NCI-H2107 (cell line): ENCODE results near the gene LYAR.

Experiments
- DNase-seq: peaks from one replicate; lab custom pipeline; 2025; lab: John Stamatoyannopoulos, UW

The LYAR gene

DNA sequence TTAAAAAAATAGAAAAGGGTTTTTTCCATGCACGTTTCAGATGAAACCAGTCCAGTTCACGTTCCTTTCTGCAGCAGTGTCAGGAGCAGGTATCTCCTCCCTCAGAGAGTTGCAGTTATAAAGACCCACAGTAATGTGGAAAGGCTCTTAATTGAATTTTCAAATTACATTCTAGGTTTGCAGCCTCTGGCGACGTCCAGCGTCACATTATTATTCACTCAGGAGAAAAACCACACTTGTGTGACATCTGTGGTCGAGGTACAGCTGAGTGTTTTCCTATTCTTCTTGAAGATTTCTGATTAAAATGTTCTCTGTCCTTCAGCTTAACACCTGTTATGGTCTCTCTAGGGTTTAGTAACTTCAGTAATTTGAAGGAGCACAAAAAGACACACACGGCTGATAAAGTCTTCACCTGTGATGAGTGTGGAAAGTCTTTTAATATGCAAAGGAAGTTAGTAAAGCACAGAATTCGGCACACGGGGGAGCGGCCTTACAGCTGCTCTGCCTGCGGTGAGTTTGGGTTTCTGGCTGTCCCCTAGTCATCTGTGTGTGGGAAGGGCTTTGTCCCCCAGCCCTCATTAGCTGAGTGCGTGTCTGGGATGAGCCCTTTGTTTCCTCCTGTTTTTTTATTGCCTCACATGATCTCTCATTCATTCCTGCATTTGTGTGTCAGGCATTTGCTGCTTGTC, 25.7 kb upstream of the LYAR start:
- no peak for DNase-seq

DNA sequence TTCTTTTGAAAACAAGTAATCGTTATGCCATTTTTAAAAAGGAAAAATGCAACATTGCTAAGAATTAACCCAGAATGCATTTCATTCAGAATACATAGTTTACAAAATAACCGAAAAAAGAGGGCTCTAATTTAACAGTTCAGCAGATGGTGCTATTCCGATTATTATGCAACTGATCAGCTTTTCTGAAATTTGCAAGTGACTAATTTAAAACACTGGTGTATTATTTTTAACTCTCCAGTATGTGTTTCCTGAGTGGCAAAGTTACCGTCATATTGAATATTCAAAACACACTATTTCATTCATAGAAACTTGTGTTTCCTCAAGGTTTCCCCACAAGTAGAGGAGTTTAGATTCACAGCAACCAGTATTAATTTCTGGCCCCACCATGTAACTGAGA, 21.2 kb upstream of the LYAR start:
- DNase-seq, result no peak

DNA sequence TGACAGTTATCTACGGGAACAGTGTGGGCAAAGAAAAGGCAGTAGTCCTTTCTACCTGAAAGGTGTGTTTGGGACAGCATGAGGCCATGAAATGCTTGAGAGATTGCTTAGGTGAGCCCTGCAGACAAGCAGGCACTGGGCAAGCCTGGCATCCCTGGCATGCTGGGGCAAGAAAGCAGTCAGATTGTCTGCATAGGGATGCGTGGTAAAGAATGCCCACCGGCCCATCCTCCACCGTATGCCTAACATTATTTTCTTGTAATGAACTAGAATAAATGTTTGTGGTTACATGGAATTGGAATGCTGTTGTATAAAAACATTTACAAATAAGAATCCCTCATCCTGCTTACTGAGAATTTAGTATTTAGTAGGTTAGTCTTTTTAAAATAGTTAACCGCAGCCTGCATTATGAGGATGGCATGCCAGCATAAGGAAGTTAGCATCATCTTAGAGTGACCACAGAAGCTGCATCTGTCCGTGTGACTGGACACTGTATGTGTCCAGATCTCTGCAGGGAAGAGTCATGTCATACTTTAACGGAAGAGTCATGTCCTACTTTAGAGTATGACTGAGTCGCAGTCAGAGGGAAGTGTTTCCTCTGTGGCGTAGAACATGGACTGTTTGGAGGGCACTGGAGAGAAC, 19.0 kb upstream of the LYAR start:
- DNase-seq, result no peak

DNA sequence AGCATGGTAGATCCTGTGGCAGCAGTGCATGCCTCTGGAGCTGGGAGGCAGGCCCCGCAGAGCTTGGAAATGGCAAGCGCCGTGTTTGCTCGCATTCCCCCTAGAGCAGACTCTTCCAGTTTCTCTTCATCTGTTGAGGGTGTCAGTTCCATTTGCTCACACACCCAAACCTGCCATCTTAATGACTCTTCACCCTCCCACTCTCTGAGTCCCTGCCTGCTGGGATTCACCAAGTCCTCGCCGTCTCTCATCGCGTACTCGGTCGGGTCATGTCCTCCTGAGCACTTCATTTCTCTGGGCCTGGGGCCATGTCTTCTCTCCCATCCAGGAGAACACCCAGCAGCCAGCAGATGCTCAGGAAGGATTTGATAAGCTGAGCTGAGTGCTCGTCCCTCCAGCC, 17.0 kb upstream of the LYAR start:
- DNase-seq, result no peak

DNA sequence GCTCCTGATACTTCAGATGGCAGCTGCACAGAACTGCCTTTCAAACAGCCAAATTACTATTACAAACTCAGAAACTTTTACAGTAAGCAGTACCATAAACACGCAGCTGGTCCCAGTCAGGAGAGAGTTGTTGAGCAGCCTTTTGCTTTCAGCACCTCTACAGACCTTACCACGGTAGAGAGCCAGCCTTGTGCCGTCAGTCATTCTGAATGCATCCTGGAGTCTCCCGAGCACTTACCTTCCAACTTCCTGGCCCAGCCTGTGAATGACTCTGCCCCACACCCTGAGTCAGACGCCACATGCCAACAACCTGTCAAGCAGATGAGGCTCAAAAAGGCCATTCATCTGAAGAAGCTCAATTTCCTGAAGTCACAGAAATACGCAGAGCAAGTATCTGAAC, 12.5 kb upstream of the LYAR start:
- no peak for DNase-seq

DNA sequence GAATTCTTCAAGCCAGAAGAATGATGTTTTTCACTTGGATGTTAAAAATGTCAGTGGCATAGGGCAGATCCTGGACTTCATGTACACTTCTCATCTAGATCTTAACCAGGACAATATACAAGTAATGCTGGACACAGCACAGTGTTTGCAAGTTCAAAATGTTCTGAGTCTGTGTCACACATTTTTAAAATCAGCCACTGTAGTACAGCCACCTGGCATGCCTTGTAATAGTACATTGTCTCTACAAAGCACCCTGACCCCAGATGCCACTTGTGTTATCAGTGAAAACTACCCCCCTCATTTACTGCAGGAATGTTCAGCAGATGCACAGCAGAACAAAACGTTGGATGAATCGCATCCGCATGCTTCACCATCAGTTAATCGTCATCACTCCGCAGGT, 12.0 kb upstream of the LYAR start:
- DNase-seq, result no peak

DNA sequence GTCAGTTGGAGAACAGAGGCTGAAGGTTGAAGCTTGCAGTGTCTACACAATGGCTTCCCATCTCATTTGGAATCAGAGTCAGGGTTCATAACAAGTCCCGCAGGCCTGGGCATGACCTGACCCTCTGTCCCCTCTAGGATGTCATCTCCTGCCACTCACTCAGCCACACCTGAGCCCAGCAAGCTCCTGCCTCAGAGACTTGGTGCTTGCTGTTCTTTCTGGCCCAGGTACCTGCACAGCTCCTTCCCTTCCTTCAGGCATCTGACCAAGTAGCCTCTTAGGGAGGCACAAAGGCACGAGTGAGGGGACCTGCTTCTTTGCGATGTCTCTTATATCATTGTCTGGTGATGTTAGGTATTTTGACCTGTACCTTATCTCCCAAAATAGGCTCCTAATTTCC, 9.1 kb upstream of the LYAR start:
- no peak for DNase-seq

DNA sequence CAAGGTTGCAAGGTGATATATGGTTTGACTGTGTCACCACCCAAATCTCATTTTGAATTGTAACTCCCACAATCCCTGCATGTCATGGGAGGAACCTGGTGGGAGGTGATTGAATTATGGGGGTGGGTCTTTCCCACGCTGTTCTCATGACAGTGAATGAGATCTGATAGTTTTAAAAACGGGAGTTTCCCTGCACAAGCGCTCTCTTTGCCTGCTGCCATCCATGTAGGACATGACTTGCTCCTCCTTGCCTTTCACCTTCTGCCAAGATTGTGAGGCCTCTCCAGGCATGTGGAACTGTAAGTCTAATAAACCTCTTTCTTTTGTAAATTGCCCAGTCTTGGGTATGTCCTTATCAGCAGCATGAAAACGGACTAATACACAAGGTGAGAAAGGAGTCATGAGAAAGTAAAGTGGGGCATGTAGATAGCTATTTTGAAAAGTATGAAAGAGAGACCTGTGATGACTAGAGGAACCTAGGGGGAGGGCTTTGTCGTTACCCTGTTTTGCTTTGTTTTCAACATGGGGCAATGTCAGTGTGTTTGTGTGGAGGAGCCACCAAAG, 6.4 kb upstream of the LYAR start:
- DNase-seq, result no peak

DNA sequence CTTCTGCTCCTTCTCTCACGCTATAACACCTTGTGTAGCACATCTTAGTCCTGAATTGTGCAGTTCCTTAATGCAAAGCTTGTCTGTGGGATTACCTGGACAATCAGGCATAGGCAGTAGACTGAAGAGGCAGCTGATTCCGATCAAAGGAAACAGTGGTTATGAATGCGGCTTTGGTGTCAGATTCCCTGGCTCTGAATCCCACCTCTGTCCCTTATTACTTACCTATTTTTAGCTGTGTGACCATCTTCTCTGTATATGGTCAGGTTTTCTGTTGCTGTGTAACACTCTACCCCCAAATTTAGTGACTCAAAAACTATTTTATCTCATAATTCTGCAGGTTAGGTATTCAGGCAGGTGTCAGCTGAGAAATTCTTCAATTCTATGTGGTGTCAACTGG, 3.3 kb upstream of the LYAR start:
- DNase-seq, result no peak

DNA sequence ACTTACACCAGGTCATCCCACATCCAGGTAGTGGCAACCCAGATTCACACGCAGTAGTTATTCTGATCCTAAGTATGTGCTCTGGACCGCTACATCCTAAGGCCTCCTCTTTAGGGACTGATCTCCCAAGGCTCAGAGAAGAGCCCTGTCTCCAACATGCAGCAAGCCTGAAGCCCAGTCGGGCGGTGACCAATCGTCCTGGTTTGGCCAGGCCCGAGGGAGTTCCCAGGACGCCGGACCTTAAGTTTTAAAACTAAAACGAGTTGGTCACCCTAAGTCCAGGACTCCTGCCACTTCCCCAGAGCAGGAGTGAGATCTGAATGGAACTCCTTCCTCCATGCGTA, 385 bp downstream of the LYAR start:
- DNase-seq, result no peak

DNA sequence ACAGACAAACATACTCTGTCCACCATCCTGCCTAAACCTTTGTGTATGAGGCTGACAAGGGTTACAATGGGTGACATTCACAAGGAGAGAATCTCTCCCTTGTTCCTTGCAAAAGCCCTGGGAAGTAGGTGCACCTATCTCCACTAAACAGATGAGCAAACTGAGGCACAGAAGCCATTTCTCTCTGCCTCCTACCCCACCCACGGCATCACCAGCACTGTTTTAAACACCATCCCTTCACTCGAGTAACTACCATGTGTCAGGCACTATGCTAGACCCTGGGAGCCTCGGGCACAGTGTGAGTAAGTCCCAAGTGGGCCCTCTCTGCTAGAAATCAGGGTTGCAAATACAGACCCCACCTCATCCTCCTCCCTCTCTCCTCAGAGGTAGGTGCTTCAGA, 899 bp downstream of the LYAR start:
- no peak for DNase-seq

DNA sequence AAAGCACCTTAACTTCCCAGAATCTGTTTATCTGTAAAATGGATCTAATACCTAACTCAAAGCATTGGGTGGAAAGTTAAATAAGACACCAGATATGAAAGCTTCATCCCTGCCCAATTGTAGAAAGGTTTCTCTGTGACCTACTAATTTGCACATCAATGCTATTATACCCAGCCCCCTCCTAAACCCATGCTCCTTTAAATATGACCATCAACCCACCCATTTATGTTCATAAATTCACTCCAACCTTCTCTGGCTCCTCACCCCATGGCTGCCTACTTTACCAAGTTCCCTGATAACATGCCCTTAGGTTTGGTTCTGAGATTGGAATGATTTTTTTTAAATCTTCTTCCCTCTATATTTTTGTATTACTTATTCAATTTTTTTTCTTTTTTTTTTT, 1.9 kb downstream of the LYAR start:
- DNase-seq, result no peak

DNA sequence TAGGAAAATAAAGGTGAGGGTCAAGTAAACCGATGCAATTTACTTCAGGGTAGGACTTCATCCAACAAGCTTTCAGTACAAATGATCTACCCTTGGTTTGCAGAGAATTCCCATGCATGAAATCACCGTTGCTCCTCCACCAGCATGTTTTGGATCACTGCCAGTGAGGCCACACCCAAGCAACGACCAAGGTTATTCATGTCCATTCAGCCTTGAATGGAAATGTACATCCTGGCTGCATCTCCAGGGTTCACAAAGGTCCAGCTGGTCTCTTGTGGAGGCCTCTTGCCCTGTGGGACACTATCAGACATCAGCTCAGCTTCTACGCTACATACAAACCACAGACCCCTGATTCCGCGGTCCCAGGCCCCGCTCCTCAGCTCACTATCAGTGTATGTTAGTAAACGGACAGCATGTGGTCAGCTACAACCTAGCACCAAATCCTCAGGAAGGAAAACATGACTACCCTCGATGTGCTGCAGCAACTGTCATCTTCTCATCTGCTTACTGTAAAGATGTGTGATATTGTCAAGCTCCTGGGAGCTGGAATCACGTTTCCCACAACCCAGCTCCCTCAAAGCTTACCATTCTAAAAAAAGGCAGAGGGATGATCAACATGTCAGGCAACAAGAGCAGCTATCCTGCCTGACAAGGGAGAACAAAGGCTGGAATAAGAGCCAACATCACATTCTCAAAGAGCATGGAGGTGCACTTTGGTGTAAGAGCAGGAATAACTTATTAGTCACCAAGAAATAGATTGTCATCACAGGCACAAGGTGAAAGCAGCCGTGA, 4.9 kb downstream of the LYAR start:
- no peak for DNase-seq

DNA sequence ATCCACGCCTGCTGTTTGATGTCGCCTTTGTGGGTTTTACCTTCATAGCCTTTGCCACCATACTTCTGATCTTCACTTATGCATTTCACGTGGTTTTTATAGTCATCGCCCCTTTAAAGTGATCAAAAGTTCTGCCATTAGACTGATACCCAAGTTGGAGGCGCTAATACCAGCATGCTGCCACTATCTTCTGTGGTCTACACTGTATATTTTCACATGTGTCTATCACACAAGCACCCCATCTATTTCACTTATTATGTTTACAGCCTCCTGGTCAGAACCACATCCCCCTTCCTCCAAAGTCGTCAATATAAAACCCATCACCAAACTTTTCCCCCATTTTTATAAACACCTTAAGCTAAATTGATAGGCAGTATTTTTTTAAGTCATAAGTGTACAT, 8.2 kb downstream of the LYAR start:
- no peak for DNase-seq

DNA sequence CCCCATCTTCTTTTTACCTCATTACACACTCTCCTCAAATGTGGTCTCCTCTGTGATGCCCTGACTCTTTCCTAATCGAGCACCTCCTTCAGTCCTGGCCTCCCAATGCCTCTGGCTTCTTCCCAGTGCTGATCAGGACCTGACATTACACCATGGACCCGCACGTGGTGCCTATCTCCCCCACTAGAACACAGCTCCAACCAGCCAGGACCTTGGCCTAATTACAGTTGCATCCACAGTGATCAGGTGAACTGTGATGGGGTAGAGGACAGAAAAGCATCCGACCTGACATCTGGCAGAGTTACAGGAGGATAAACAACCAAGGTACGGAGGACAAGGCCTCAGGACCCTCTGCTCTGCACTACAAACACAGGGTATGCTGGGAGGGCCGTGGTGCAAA, 12.4 kb downstream of the LYAR start:
- no peak for DNase-seq

DNA sequence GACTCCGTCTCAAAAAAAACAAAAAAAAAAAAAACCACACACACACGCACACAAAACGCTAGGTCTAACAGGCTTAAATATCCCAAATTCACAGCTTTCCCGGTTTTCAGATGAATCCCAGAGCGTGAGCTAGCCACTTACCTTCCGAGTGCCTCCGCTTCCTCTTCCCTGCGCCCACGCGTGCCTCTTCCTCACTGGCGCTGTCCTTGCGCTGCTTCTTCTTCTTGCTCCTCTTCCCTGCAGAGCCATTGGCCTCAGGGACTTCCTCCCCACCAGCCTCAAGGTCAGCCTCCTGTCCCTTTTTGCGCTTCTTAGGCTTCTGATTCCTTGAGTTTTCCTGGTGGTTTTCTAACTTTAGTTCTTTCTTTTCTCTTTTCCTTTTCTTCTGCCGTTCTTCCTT, 15.7 kb downstream of the LYAR start:
- no peak for DNase-seq

DNA sequence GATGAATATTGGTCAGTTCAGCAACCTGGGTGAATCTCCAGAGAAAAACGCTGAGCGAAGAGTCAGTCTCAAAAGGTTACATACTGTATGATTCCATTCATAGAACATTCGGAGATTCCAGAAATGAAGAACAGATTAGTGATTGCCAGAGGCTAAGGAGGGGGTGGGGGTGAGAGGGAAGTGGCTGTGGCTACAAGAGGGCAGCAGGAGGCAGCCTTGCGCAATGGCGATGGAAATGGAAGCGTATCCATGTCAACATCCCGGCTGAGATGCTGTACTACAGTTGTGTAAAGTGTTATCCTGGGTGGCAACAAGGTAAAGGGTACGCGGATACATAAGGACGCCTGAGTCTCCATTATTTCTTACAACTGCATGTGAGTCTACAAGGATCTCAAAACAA, 18.0 kb downstream of the LYAR start:
- no peak for DNase-seq

DNA sequence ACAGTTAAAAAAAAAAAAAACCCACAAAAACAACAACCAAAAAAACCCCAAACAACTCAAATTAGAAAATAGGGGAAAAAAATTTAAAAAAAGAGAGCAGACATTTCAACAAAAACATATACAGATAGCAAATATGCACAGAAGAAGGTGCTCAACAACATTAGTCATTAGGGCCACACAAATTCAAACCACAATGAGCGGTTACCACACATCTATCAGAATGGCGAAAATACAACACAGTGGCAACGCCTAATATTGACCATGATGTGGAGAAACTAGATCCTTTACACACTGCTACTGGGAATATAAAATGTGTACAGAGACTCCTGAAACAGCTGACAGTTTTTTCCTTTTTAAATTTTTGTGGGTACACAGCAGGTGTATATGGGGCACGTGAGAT, 19.4 kb downstream of the LYAR start:
- DNase-seq, result no peak

DNA sequence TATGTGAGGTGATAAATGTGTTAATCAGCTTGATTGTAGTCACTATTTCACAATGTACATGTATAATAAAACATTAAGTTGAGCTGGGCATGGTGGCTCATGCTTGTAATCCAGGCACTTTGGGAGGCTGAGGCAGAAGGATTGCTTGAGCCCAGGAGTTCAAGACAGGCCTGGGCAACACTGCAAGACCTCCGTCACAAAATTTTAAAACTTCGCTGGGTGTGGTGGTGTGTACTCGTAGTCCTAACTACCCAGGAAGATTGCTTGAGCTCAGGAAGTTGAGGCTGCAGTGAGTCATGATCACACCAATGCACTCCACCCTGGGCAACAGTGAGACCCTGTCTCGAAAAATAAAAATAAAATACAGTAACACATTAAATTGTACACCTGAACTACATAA, 20.1 kb downstream of the LYAR start:
- DNase-seq, result no peak

DNA sequence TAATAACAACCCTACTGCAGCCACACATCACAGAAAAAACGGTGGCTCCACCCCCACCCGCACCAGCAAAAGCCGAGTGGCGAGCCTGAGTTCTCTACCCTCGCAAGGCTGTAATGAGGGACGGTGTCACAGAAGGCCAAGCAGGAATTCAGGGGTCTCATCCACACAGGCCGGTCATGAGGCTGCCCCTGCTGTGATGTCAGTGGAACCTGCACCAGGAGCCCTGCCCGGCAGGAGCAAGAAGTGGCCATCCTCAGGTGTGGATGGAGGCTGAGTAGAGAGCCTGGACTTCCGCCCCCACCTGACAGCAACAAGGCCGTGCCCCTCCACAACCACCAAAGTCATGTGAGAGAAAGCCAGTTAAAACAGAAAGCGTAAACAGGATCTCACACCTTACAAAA, 20.6 kb downstream of the LYAR start:
- no peak for DNase-seq

DNA sequence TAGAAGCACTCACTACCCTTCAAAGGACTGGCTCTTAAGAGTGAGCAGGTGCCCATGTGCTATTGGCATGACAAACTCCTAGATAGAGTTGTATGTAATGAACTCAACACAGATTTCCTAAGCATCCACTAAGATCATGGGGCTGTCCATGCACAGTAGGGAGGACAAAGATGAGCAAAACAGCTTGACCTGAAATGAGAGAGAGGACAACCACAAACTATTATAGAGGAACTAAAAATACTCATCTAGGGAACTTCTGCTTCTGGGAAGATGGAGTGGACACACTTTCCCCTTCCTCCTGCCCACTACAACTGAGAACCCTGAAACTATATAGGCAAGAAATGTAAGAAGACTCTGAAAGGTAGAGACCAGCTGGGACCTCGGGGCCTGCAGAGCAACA, 21.2 kb downstream of the LYAR start:
- DNase-seq, result no peak

DNA sequence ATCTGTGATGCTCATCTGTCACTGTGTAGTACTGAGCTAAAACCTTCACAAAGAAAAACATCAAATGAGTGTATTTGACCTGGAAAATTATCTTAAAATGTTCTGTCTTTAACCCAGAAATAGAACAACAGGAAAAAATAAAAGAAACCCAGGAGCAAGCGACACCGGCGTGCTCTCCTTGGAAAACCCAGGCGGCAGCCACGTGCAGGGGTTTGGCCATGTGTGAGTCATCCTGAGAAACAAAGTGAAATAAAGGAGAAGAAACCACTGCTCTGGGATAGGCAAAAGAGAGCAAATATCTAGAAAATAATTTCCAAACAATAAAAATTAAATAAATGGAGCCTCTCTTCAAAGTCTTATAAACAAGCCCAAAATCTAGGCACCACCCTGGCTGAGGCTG, 22.0 kb downstream of the LYAR start:
- DNase-seq, result no peak

DNA sequence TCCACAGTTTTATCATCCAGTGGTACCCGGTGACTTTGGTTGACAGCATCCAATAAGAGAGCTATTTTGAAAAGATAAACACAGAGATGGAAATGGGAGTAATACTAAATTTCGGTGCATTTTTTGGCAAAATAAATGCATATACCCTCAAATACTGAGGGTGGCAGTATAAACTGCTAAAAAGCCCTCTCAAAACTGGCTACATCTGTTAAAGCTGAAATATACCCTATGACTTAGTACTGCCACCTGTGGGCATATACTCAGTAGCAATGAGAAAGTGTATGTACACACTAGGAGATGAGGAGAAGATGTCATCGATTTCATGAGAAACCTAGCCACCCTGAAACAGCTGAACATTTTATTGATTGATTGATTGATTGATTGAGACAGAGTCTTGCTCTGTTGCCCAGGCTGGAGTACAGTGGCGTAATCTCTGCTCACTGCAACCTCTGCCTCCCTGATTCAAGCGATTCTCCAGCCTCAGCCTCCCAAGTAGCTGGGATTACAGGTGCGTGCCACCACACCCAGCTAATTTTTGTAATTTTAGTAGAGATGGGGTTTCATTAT, 29.7 kb downstream of the LYAR start:
- no peak for DNase-seq
